HL-60/S4 (cell line): ENCODE measurements around the gene GBF1.

Experiments used
- in situ Hi-C: fragments of 300-500 bp; cut with MboI; formaldehyde crosslinking; loops from 2 replicates; pipeline ENCODE4 v1.14.3; 2022; ENCODE audit warnings: low sequenced_read_pairs

GBF1 gene

DNA sequence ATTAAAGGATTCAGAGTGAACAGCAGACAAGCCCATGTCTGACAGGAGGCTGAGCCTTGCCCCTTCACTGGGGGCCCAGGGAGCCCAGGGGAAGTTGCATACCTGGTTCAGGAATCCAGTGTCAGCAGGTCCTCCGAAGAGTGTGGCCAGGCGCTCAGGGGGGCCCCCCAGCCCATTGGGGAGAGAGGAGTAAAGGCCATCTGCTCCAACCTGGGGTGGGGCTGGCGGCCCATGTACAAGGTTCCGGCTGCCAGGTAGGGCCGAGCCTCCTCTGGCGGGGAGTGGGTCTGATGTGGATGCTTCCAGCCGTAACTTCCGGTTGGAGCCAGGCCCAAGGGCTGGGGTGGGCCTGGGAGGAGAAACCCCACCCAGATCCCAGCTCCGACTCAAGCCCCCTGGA, 171.0 kb downstream of the GBF1 start:
- in situ Hi-C loops: no loop called here

DNA sequence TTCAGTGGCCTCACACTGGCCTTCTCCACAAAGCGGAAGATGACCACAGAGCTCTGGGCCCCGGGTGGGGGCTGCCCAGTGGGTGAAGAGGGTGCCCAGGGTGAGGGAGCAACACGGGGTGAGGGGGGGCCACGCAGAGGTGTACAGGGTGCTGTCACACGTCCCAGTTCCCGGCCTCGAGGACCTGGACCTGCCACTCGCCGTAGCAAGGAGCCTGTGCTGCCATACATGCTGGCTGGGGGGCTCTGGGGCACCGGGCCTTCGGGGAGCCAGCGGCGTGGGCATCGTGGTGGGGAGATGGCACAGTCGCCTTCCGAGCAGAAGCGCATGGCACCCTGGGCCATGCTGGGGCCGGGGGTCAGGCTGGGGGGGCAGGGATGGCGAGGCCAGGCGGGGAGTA, 171.4 kb downstream of the GBF1 start:
- in situ Hi-C loops: no loop called here

GRCh38 chr10:102418622-102419268, 173.4 kb downstream of the GBF1 start, which contains the start of gene PSD:
Gene PSD (minus strand): TSS chr10:102418785. CDS start chr10:102417038, 1,747 bp downstream.
- in situ Hi-C loops: no loop called here

GRCh38 chr10:102419269-102420180, 174.2 kb downstream of the GBF1 start:
- in situ Hi-C loops: no loop called here

DNA sequence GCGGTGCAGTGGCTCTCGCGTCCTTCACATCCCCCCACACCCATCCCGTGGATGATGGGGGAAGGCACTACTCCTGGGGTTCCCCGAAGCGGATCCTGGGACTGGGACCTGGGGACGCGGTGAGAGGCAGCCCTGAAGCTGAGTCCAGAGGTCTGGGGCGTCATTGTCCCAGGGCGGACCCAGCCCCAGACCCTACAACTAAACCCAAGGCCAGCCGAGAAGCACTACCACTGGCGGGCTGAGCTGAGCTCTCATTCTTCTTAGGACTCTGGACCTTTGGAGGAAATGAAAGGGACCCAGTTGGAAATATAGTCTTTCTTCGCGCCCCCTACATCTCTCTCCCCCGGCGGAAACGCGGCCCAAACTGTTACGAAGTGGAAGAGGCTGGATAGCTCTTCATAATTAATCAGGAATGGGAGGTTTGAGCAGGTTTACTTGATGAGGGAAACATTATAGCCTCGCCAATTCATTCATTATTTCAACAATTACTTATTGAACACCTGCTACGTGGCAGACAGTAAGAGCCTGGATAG, 174.9 kb downstream of the GBF1 start:
- in situ Hi-C loops: no loop called here

GRCh38 chr10:102420714-102421506, 175.6 kb downstream of the GBF1 start, which contains the start of gene FBXL15:
Gene FBXL15 (plus strand): TSS chr10:102420836. CDS start chr10:102421130, 294 bp downstream.
- in situ Hi-C loops: no loop called here

- in situ Hi-C loops: no loop called here
Measured at GRCh38 chr10:102421507-102421756, 176.1 kb downstream of the GBF1 start.

DNA sequence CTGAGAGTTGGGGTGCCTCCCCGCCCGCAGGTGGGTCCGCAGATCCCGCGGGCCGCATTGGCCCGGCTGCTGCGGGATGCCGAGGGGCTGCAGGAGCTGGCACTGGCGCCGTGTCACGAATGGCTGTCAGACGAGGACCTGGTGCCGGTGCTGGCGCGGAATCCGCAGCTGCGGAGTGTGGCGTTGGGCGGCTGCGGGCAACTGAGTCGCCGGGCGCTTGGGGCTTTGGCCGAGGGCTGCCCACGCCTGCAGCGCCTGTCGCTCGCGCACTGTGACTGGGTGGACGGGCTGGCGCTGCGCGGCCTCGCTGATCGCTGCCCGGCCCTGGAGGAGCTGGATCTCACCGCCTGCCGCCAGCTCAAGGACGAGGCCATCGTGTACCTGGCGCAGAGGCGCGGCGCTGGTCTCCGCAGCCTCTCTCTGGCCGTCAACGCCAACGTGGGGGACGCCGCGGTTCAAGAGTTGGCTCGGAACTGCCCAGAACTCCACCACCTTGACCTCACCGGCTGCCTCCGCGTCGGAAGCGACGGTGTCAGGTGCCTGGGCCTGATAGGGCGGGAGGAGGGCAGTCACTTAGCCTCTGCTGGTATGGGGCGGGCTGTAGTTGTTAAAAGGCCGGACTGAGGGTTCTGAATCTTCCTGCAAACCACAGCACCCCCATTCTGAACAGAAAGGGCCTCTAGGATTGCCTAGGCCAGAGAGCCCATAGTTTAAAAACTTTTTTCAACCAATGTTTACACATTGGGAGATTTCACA, 176.6 kb downstream of the GBF1 start:
- in situ Hi-C loops: no loop called here

GRCh38 chr10:102422545-102423129, 177.3 kb downstream of the GBF1 start:
- in situ Hi-C loops: no loop called here

DNA sequence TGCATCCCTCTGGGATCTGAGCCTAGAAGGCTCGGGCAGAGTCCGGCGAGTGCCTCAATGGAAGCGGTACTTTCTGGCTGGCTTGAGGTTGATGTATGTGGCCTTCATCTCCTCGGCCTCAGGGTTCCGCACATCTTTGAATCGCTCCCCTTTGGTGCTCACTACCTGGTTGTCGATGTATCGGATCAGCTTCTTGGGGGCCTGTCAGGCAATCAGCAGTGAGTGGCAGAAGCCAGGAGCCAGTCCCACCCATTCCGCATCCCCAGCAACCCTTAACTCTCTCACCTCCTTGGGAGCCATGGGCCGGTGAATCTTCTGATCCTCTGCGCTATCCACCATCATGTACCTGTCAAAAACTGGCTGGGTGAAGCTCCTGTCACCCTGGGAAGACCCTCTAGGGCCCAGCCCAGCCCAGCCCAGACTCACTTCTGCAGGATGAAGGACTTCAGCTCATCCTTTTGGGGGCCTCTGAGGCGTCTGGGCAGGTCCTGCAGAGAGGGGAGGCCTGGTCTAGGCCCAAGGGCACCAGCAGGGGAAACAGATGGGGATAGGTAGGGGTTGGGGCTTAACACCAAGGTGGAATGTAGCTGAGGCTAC, 178.1 kb downstream of the GBF1 start:
- in situ Hi-C loops: no loop called here

GRCh38 chr10:102424145-102424544, 178.8 kb downstream of the GBF1 start:
- in situ Hi-C loops: no loop called here

DNA sequence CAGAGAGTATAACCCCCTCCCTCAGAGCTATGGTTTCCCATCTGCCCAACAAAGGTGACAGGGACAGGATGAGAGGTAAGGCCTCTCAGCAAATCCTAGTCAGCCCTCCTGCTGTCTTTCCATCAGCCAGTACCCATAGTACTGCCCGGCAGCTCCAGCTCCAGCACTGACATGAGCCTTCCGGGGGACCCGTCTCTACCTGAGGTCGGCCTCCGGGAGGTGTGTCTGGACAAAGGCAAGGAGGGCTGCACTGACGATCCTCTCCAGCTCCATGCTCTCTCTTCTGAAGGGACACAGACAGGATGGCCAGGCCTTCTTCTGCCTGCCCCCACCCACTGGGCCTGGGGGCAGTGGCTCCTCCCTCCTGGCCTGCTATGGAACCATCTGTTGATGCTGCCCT, 179.6 kb downstream of the GBF1 start:
- in situ Hi-C loops: no loop called here

- in situ Hi-C loops: no loop called here
Measured at GRCh38 chr10:102425444-102425843, 180.1 kb downstream of the GBF1 start.

GRCh38 chr10:102426803-102427287, 181.5 kb downstream of the GBF1 start:
- in situ Hi-C loops: no loop called here

- in situ Hi-C loops: no loop called here
Measured at GRCh38 chr10:102429468-102429867, 184.1 kb downstream of the GBF1 start.

GRCh38 chr10:102431452-102432124, 186.3 kb downstream of the GBF1 start:
- in situ Hi-C loops: no loop called here
